CD4-positive, alpha-beta memory T cell (primary cell): Measurements from ENCODE around the gene RGS3. TPM values are rescaled to one million over a fixed set of nuclear protein-coding genes. Genes with fewer than 3 reads are reported as not detected.
"Not testable (repeated sequence)": the region's sequence is repeated elsewhere in the genome, so short reads cannot be mapped to it uniquely, and the experiment has no call there.

ENCODE experiments used
- CTCF ChIA-PET: fragments of 350-600 bp; sonication (Branson Sonifier 250); formaldehyde crosslinking; loops from one replicate; lab custom pipeline; 2021; ENCODE audit warnings: inconsistent platforms; ENCODE audit not compliant: partially characterized antibody; lab: Charles Lee
- POLR2A ChIA-PET: fragments of 350-600 bp; sonication (Branson Sonifier 250); formaldehyde crosslinking; loops from one replicate; lab custom pipeline; 2021; ENCODE audit not compliant: partially characterized antibody; lab: Charles Lee
- DNase-seq, 5 donors: peaks; one replicate each; pipeline versions ENCODE4 v3.0.0 to v3.0.0-alpha.2; 2020 to 2022; ENCODE audit warnings: mixed read lengths in 1 of 5
- H3K27ac ChIP-seq: one replicate; pipeline ENCODE4 v1.7.0; 2013; ENCODE audit warnings: low read depth, low read length
- H3K27me3 ChIP-seq: 2 replicates; pipeline ENCODE4 v1.7.0; 2013; ENCODE audit warnings: mild to moderate bottlenecking, low read length, moderate library complexity; ENCODE audit not compliant: insufficient read depth
- H3K36me3 ChIP-seq: 2 replicates; pipeline ENCODE4 v1.7.0; 2013; ENCODE audit warnings: mild to moderate bottlenecking, low read length, moderate library complexity; ENCODE audit not compliant: insufficient read depth
- H3K4me1 ChIP-seq: 2 replicates; pipeline ENCODE4 v1.7.0; 2013; ENCODE audit warnings: mild to moderate bottlenecking, low read length, moderate library complexity; ENCODE audit not compliant: insufficient read depth
- H3K4me3 ChIP-seq, 2 donors: one replicate each; pipeline ENCODE4 v1.7.0; 2013; ENCODE audit warnings: low read length in 2 of 2, mild to moderate bottlenecking in 1 of 2
- H3K9me3 ChIP-seq, 2 donors: one replicate each; pipeline ENCODE4 v1.7.0; 2013; ENCODE audit warnings: low read length in 2 of 2, control low read depth in 1 of 2; ENCODE audit not compliant: control insufficient read depth in 1 of 2
- H3K27ac Mint-ChIP-seq, 7 donors: one replicate each; pipeline ENCODE4 v1.8.0; 2020 to 2021; ENCODE audit warnings: mixed read lengths in 7 of 7, mild to moderate bottlenecking in 6 of 7, inconsistent platforms in 3 of 7, moderate library complexity in 3 of 7
- H3K27me3 Mint-ChIP-seq, 2 donors: one replicate each; pipeline ENCODE4 v1.8.0; 2020 to 2021; ENCODE audit warnings: mixed read lengths in 2 of 2
- H3K36me3 Mint-ChIP-seq, 2 donors: one replicate each; pipeline ENCODE4 v1.8.0; 2020 to 2021; ENCODE audit warnings: mixed read lengths in 2 of 2, inconsistent platforms in 1 of 2, mild to moderate bottlenecking in 1 of 2
- H3K4me1 Mint-ChIP-seq, 4 donors: one replicate each; pipeline ENCODE4 v1.8.0; 2020 to 2021; ENCODE audit warnings: mixed read lengths in 4 of 4, mild to moderate bottlenecking in 1 of 4
- H3K4me3 Mint-ChIP-seq, 8 donors: one replicate each; pipeline ENCODE4 v1.8.0; 2020 to 2021; ENCODE audit warnings: mixed read lengths in 8 of 8, mild to moderate bottlenecking in 7 of 8, moderate library complexity in 6 of 8, inconsistent platforms in 3 of 8
- H3K9me3 Mint-ChIP-seq, 8 donors: one replicate each; pipeline ENCODE4 v1.8.0; 2020 to 2021; ENCODE audit warnings: mixed read lengths in 8 of 8, mild to moderate bottlenecking in 5 of 8, inconsistent platforms in 3 of 8, moderate library complexity in 1 of 8
- intact Hi-C: fragments of 100-400 bp; cut with micrococcal nuclease; formaldehyde crosslinking; loops from one replicate; pipeline ENCODE4 v1.15.1; 2023
- polyA plus RNA-seq, 2 donors: library from polyadenylated mRNA; unstranded; fragments of 300-500 nt; fragmentation: Illumina TruSeq; gene quantifications; one replicate each; pipeline ENCODE4 v1.2.3, GENCODE V29; 2021
- total RNA-seq, 2 experiments: library from RNA; stranded (reverse); gene quantifications; one replicate each; pipeline ENCODE4 v1.2.3, GENCODE V29; 2021

The RGS3 gene
- total and polyA plus RNA-seq, 4 experiments from 2014 or later = 3.4 to 23.2 (median 18.0) TPM

DNA sequence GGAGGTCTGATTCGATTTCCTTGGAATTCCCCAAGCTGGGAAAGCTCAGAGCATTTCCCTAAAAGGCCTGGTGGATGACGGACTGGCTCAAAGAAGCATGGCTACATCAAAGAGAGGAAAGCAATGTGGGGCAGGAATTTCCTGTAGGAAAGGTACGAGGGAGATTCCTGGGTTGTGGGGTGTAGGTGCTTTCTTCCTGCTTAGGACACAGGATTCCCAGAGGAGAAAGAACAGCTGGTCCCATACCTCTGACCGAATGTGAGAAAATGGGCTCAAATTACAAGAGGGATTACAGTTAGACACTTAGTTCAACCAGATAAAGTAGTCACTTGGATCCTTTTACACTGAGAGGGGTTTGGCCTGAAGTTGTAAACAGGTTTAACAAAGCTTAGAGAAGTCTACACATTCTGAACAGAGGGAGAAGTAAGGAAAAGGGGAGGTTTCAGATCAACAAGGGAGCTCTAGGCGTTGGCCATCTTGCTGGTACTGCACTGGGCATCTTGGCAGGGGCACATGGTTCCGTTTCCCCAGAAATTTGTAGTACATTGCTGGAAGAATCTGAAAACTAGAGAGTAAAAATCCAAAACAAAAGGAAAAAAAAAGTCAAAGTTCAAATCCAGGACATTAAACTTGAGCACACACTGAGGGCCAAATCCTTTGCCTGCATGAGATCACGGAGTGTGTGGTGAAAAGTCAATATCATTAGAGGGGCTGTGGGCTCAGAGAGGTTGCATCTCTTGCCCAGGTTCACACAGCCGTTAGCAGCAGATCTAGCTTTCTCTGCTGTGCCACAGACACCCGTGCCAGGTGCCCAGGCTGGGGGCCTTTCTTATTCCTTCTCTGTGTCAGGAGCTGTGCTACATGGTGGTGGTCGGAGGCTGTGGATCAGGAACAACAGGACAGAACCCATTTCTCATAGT, 171.3 kb downstream of the RGS3 start:
- Histone ChIP-seq H3K36me3 (no peaks in the 10 kb centered on the region), H3K27me3 (no peaks in the 10 kb centered on the region), H3K27ac (no peak overlapping the region), H3K9me3 (no peaks in the 10 kb centered on the region), H3K4me3 (no peak overlapping the region), H3K4me1 (no peaks in the 10 kb centered on the region)
- ChIA-PET CTCF (interaction anchor here (1.4 to 1.6 kb wide), 2 partner anchors 20 to 43 kb away, joined by 3 to 4 read pairs; no protein-coding TSS in a partner anchor), POLR2A (no interaction called here)
- Mint-ChIP-seq H3K27me3 (peaks cover 5 to 8% of the 10 kb centered on the region in 2 donors), H3K4me3 (no peak overlapping the region), H3K9me3 (peaks cover 0 to 2% (median 0%) of the 10 kb centered on the region in 8 donors), H3K4me1 (no peaks in the 10 kb centered on the region), H3K27ac (no peak overlapping the region), H3K36me3 (no peaks in the 10 kb centered on the region)
- DNase-seq = no peak
- intact Hi-C loops = no loop called here

DNA sequence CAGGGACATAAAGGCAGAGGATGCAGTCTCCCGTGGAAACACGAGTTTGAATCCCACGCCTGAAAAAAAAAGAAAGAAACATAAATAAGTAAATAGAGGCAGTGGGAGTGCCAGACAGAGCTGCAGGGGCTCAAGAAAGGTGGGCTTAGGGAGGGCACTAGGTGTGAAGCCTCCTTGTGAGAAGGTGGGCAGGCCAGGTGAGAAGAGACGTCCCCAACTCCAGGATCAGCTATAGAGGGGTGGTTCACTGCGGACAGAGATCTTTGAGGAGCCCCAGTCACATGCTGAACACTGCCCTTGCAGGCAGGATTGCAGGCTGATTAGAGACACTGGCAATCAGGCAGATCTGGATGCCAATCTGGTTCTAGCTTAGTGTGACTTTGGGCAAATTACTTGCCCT, 172.1 kb downstream of the RGS3 start:
- Mint-ChIP-seq H3K36me3 (no peaks in the 10 kb centered on the region), H3K4me1 (no peaks in the 10 kb centered on the region), H3K27me3 (peaks cover 5 to 8% of the 10 kb centered on the region in 2 donors), H3K9me3 (peaks cover 0 to 2% (median 0%) of the 10 kb centered on the region in 8 donors), H3K4me3 (no peak overlapping the region), H3K27ac (no peak overlapping the region)
- no peak for DNase-seq
- Histone ChIP-seq H3K36me3 (no peaks in the 10 kb centered on the region), H3K9me3 (no peaks in the 10 kb centered on the region), H3K4me1 (no peaks in the 10 kb centered on the region), H3K4me3 (no peak overlapping the region), H3K27ac (no peak overlapping the region), H3K27me3 (no peaks in the 10 kb centered on the region)
- ChIA-PET CTCF (interaction anchor here (1.6 kb wide), 1 partner anchor 19 kb away, joined by 4 read pairs; no protein-coding TSS in a partner anchor), POLR2A (no interaction called here)
- intact Hi-C loops = no loop called here

DNA sequence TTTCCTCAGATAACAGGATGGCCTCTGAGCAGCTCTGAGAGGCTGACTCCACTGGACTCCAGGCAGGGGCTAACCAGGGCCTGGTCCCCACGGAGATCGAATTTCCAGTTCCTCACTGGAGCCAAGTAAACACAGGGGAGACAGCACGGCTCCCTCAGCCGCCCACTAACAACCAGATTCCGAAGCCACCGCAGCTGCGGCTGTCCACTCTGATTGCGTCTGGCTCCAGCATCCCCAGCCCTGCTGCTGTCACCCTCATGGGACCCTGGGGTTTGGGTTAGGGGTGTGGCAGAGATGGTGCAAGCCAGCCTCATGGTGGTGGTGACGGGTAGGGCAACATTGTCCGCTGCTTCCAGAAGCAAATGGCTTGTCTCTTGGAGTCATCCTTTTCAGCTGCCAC, 172.6 kb downstream of the RGS3 start:
- intact Hi-C loops = no loop called here
- Histone ChIP-seq H3K27ac (no peak overlapping the region), H3K4me1 (no peaks in the 10 kb centered on the region), H3K9me3 (no peaks in the 10 kb centered on the region), H3K27me3 (no peaks in the 10 kb centered on the region), H3K4me3 (no peak overlapping the region), H3K36me3 (no peaks in the 10 kb centered on the region)
- ChIA-PET POLR2A (no interaction called here), CTCF (no interaction called here)
- H3K27me3 Mint-ChIP-seq = peaks cover 5 to 8% of the 10 kb centered on the region in 2 donors
- H3K36me3 Mint-ChIP-seq = no peaks in the 10 kb centered on the region
- H3K27ac Mint-ChIP-seq = no peak overlapping the region
- DNase-seq = no peak
- H3K4me1 Mint-ChIP-seq = no peaks in the 10 kb centered on the region
- H3K9me3 Mint-ChIP-seq = peaks cover 0 to 2% (median 0%) of the 10 kb centered on the region in 8 donors
- no peak overlapping the region for H3K4me3 Mint-ChIP-seq

DNA sequence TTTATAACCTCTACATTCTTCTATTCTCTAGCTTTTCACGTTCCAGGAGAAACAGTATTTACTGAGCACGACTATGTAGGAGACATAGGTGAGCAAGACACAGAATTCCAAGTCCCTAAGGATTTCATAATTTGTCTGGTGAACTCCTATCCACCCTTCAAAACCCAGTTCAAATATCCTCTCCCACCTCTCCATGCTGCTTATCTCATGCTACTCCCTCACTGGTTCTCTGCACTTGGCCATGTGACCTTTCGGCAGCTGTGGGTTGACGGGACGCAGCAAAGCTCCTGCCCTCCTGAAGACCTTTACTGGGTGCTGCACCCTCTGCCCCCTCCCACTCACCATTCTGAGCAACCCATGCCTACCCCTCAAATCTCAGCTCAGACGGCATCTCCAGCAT, 173.2 kb downstream of the RGS3 start:
- no peak overlapping the region for H3K4me3 ChIP-seq
- Mint-ChIP-seq H3K27ac (peak overlapping the region in 1 of 7 donors; percentile 27), H3K36me3 (no peaks in the 10 kb centered on the region), H3K9me3 (peaks cover 0 to 2% (median 0%) of the 10 kb centered on the region in 8 donors), H3K4me3 (no peak overlapping the region), H3K4me1 (no peaks in the 10 kb centered on the region), H3K27me3 (peaks cover 5 to 8% of the 10 kb centered on the region in 2 donors)
- intact Hi-C loops = no loop called here
- H3K4me1 ChIP-seq = no peaks in the 10 kb centered on the region
- H3K27me3 ChIP-seq = no peaks in the 10 kb centered on the region
- ChIA-PET POLR2A (no interaction called here), CTCF (no interaction called here)
- H3K27ac ChIP-seq = no peak overlapping the region
- H3K36me3 ChIP-seq = no peaks in the 10 kb centered on the region
- DNase-seq = no peak
- no peaks in the 10 kb centered on the region for H3K9me3 ChIP-seq

DNA sequence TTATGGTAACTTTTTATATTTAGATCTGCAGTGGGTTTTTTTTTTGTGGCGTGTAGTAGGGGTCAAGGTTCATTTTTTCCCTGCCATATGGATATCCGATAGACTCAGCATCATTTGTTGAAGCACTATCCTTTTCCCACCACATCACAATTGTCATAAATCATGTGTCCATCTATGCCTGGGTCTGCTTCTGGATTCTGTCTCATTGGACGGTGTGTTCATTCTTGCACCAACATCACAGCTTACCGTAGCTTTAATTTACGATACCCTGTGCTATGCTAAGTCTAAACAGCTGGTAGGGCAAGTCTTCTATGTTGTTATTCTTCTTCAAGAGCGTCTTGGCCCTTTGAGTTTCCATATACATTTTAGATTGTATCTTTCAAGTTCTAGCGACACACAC, 175.0 kb downstream of the RGS3 start:
- ChIA-PET CTCF (interaction anchor here (1.8 kb wide), 1 partner anchor 17 kb away, joined by 9 read pairs; no protein-coding TSS in a partner anchor), POLR2A (no interaction called here)
- Mint-ChIP-seq H3K9me3 (peaks cover 0 to 3% (median 0%) of the 10 kb centered on the region in 8 donors), H3K27ac (no peak overlapping the region), H3K27me3 (peaks cover 4 to 8% of the 10 kb centered on the region in 2 donors), H3K4me1 (no peaks in the 10 kb centered on the region), H3K4me3 (no peak overlapping the region), H3K36me3 (no peaks in the 10 kb centered on the region)
- Histone ChIP-seq H3K27ac (no peak overlapping the region), H3K36me3 (no peaks in the 10 kb centered on the region), H3K9me3 (no peaks in the 10 kb centered on the region), H3K27me3 (no peaks in the 10 kb centered on the region), H3K4me3 (no peak overlapping the region), H3K4me1 (no peaks in the 10 kb centered on the region)
- intact Hi-C loops = no loop called here
- no peak for DNase-seq

DNA sequence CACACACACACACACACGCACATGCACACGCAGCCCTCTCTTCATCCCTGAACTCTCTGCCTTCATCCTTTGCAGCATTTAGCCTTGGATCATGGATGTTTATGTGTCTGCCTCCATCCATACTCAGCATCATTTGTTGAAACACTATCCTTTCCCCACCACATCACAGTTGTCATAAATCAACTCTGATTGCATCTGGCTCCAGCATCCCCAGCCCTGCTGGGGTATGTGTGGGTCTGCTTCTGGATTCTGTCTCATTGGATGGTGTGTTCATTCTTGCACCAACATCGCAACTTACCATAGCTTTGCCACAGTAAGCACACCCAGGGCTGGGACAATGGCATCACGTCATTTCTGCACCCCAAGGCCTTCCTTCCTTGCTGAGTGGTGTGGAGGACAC, 175.4 kb downstream of the RGS3 start:
- Histone ChIP-seq H3K4me1 (no peaks in the 10 kb centered on the region), H3K27me3 (no peaks in the 10 kb centered on the region), H3K27ac (no peak overlapping the region), H3K9me3 (no peaks in the 10 kb centered on the region), H3K4me3 (no peak overlapping the region), H3K36me3 (no peaks in the 10 kb centered on the region)
- intact Hi-C loops = no loop called here
- no peaks in the 10 kb centered on the region for H3K4me1 Mint-ChIP-seq
- H3K4me3 Mint-ChIP-seq = no peak overlapping the region
- no peaks in the 10 kb centered on the region for H3K36me3 Mint-ChIP-seq
- CTCF ChIA-PET = interaction anchor here (1.8 kb wide), 1 partner anchor 17 kb away, joined by 9 read pairs; no protein-coding TSS in a partner anchor
- H3K27ac Mint-ChIP-seq = no peak overlapping the region
- DNase-seq = no peak
- peaks cover 0 to 3% (median 0%) of the 10 kb centered on the region in 8 donors for H3K9me3 Mint-ChIP-seq
- POLR2A ChIA-PET = no interaction called here
- peaks cover 4 to 8% of the 10 kb centered on the region in 2 donors for H3K27me3 Mint-ChIP-seq

DNA sequence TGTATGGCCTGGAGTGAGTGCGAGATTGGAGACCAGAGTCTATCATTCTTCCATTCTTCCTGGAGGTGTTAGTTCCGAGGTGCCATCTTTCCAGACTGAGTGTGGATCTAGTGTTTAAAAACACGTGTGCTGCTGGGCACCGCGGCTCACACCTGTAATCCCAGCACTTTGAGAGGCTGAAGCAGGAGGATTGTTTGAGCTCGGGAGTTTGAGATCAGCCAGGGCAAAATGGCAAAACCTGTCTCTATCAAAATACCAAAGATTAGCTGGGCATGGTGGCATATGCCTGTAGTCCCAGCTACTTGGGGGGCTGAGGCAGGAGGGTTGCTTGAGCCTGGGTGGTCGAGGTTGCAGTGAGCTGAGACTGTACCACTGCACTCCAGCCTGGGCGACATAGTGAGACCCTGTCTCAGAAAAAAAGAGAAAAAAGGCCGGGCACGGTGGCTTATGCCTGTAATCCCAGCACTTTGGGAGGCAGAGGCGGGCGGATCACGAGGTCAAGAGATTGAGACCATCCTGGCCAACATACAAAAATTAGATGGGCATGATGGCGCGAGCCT, 176.0 kb downstream of the RGS3 start:
- H3K9me3 Mint-ChIP-seq, H3K27me3 Mint-ChIP-seq, POLR2A ChIA-PET, DNase-seq, H3K4me3 ChIP-seq, H3K27me3 ChIP-seq, H3K4me3 Mint-ChIP-seq, H3K4me1 ChIP-seq, H3K27ac ChIP-seq, intact Hi-C loops, H3K9me3 ChIP-seq, H3K36me3 ChIP-seq, H3K36me3 Mint-ChIP-seq, H3K27ac Mint-ChIP-seq, H3K4me1 Mint-ChIP-seq: not testable (repeated sequence)
- CTCF ChIA-PET = interaction anchor here (1.8 kb wide), 1 partner anchor 16 kb away, joined by 9 read pairs; no protein-coding TSS in a partner anchor
